HUES64 (cell line): ENCODE results near the gene BMP7.

Experiments used
- H3K27ac ChIP-seq: 2 replicates; pipeline ENCODE4 v1.7.0; 2013; ENCODE audit warnings: low read depth, low read length, inconsistent platforms
- H3K27me3 ChIP-seq: 2 replicates; pipeline ENCODE4 v1.6.1; 2013; ENCODE audit warnings: mild to moderate bottlenecking, low read length; ENCODE audit not compliant: insufficient read depth
- H3K36me3 ChIP-seq: 2 replicates; pipeline ENCODE4 v1.6.1; 2013; ENCODE audit warnings: mild to moderate bottlenecking, low read length; ENCODE audit not compliant: insufficient read depth
- H3K4me1 ChIP-seq: 2 replicates; pipeline ENCODE4 v1.6.1; 2013; ENCODE audit warnings: mild to moderate bottlenecking, low read length, moderate library complexity; ENCODE audit not compliant: insufficient read depth
- H3K4me3 ChIP-seq: 2 replicates; pipeline ENCODE4 v1.5.1; 2013; ENCODE audit warnings: mild to moderate bottlenecking, low read length, moderate library complexity
- H3K9ac ChIP-seq: 2 replicates; pipeline ENCODE4 v1.6.1; 2013; ENCODE audit warnings: mild to moderate bottlenecking, low read depth, low read length
- H3K9me3 ChIP-seq: 2 replicates; pipeline ENCODE4 v1.6.1; 2013; ENCODE audit warnings: low read depth, low read length; ENCODE audit not compliant: insufficient read depth
- WGBS: fragments of 150-250, 120-280 bp; methylation state at CpG from one replicate; pipeline ENCODE4 v1.1.7; 2013; ENCODE audit warnings: missing lambda C conversion rate; 5-methylcytosine and 5-hydroxymethylcytosine counted together

BMP7 gene

GRCh38 chr20:57185188-57185743 lies 81.2 kb downstream of the BMP7 start:
- Histone ChIP-seq H3K27ac (no peak overlapping the region), H3K27me3 (no peaks in the 10 kb centered on the region), H3K4me3 (no peak overlapping the region)

GRCh38 chr20:57183457-57184009 lies 82.9 kb downstream of the BMP7 start:
- WGBS, result 91% methylated on average over 19 of the region's 19 CpGs
- Histone ChIP-seq H3K9ac (no peak overlapping the region), H3K27me3 (no peaks in the 10 kb centered on the region), H3K27ac (no peak overlapping the region), H3K36me3 (0 out of 2 replicates have a peak, but pooled peaks cover 4% of the 10 kb centered on the region), H3K9me3 (peaks cover 3% of the 10 kb centered on the region; the same call in 1 of the 2 replicates), H3K4me1 (peaks cover 4% of the 10 kb centered on the region; the same call in 1 of the 2 replicates), H3K4me3 (no peak overlapping the region)

More at GRCh38 chr20:57185188-57185743, 81.2 kb downstream of the BMP7 start:
- H3K36me3 ChIP-seq, result 0 out of 2 replicates have a peak, but pooled peaks cover 4% of the 10 kb centered on the region
- H3K9me3 ChIP-seq, result peaks cover 3% of the 10 kb centered on the region; the same call in 1 of the 2 replicates
- no peak overlapping the region for H3K9ac ChIP-seq
- H3K4me1 ChIP-seq, result peaks cover 3% of the 10 kb centered on the region; the same call in 1 of the 2 replicates
- WGBS, result 97% methylated on average over 3 of the region's 3 CpGs

GRCh38 chr20:57181639-57182038 lies 84.8 kb downstream of the BMP7 start:
- Histone ChIP-seq H3K27me3 (no peaks in the 10 kb centered on the region), H3K4me1 (peaks cover 4% of the 10 kb centered on the region; the same call in 1 of the 2 replicates), H3K36me3 (0 out of 2 replicates have a peak, but pooled peaks cover 4% of the 10 kb centered on the region), H3K9me3 (peaks cover 3% of the 10 kb centered on the region; the same call in 1 of the 2 replicates), H3K9ac (no peak overlapping the region), H3K27ac (no peak overlapping the region), H3K4me3 (no peak overlapping the region)
- 72% methylated on average over 7 of the region's 7 CpGs for WGBS

- Histone ChIP-seq H3K27ac (no peak overlapping the region), H3K36me3 (0 out of 2 replicates have a peak, but pooled peaks cover 4% of the 10 kb centered on the region), H3K9ac (no peak overlapping the region), H3K4me3 (no peak overlapping the region), H3K4me1 (peaks cover 4% of the 10 kb centered on the region; the same call in 1 of the 2 replicates), H3K9me3 (peaks cover 3% of the 10 kb centered on the region; the same call in 1 of the 2 replicates), H3K27me3 (no peaks in the 10 kb centered on the region)
- 55% methylated on average over 5 of the region's 5 CpGs for WGBS
Observed at GRCh38 chr20:57180954-57181353, 85.5 kb downstream of the BMP7 start.

- Histone ChIP-seq H3K9ac (no peak overlapping the region), H3K4me1 (peaks cover 4% of the 10 kb centered on the region; the same call in 1 of the 2 replicates), H3K27ac (no peak overlapping the region), H3K27me3 (no peaks in the 10 kb centered on the region), H3K9me3 (peaks cover 2% of the 10 kb centered on the region; the same call in 1 of the 2 replicates), H3K4me3 (no peak overlapping the region), H3K36me3 (0 out of 2 replicates have a peak, but pooled peaks cover 4% of the 10 kb centered on the region)
- 77% methylated on average over 10 of the region's 10 CpGs for WGBS
Observed at GRCh38 chr20:57180387-57180786, 86.1 kb downstream of the BMP7 start.

GRCh38 chr20:57179265-57179664 lies 87.2 kb downstream of the BMP7 start:
- H3K9ac ChIP-seq, result no peak overlapping the region
- WGBS, result 84% methylated on average over 20 of the region's 20 CpGs

GRCh38 chr20:57178582-57179111 lies 87.8 kb downstream of the BMP7 start:
- H3K27me3 ChIP-seq, result no peaks in the 10 kb centered on the region
- 93% methylated on average over 8 of the region's 8 CpGs for WGBS

More at GRCh38 chr20:57179265-57179664, 87.2 kb downstream of the BMP7 start:
- H3K27ac ChIP-seq, result no peak overlapping the region
- peaks cover 4% of the 10 kb centered on the region; the same call in 1 of the 2 replicates for H3K4me1 ChIP-seq
- H3K9me3 ChIP-seq, result no peaks in the 10 kb centered on the region
- 0 out of 2 replicates have a peak, but pooled peaks cover 4% of the 10 kb centered on the region for H3K36me3 ChIP-seq
- H3K27me3 ChIP-seq, result no peaks in the 10 kb centered on the region
- H3K4me3 ChIP-seq, result no peak overlapping the region

GRCh38 chr20:57177636-57178280 lies 88.7 kb downstream of the BMP7 start:
- peaks cover 4% of the 10 kb centered on the region; the same call in 1 of the 2 replicates for H3K4me1 ChIP-seq
- no peaks in the 10 kb centered on the region for H3K36me3 ChIP-seq
- 90% methylated on average over 19 of the region's 19 CpGs for WGBS
- no peak overlapping the region for H3K27ac ChIP-seq
- H3K27me3 ChIP-seq, result no peaks in the 10 kb centered on the region
- no peaks in the 10 kb centered on the region for H3K9me3 ChIP-seq
- H3K4me3 ChIP-seq, result no peak overlapping the region
- H3K9ac ChIP-seq, result no peak overlapping the region

More at GRCh38 chr20:57178582-57179111, 87.8 kb downstream of the BMP7 start:
- Histone ChIP-seq H3K36me3 (0 out of 2 replicates have a peak, but pooled peaks cover 4% of the 10 kb centered on the region), H3K9ac (no peak overlapping the region), H3K4me3 (no peak overlapping the region), H3K4me1 (peaks cover 4% of the 10 kb centered on the region; the same call in 1 of the 2 replicates), H3K27ac (no peak overlapping the region), H3K9me3 (no peaks in the 10 kb centered on the region)

- Histone ChIP-seq H3K9ac (no peak overlapping the region), H3K27ac (no peak overlapping the region), H3K9me3 (no peaks in the 10 kb centered on the region), H3K4me3 (no peak overlapping the region), H3K36me3 (no peaks in the 10 kb centered on the region), H3K27me3 (no peaks in the 10 kb centered on the region), H3K4me1 (peaks cover 4% of the 10 kb centered on the region; the same call in 1 of the 2 replicates)
- WGBS, result no CpG with 5 or more reads among the region's 2 CpGs
Observed at GRCh38 chr20:57176842-57177241, 89.6 kb downstream of the BMP7 start.

- Histone ChIP-seq H3K4me1 (peaks cover 3% of the 10 kb centered on the region; the same call in 1 of the 2 replicates), H3K27me3 (no peaks in the 10 kb centered on the region), H3K36me3 (peaks cover 4% of the 10 kb centered on the region), H3K9ac (no peak overlapping the region), H3K9me3 (no peaks in the 10 kb centered on the region), H3K27ac (no peak overlapping the region), H3K4me3 (no peak overlapping the region)
- 90% methylated on average over 8 of the region's 8 CpGs for WGBS
Observed at GRCh38 chr20:57175397-57176010, 90.9 kb downstream of the BMP7 start.
